Measurements from ENCODE around the gene MED12.

Gene MED12

DNA sequence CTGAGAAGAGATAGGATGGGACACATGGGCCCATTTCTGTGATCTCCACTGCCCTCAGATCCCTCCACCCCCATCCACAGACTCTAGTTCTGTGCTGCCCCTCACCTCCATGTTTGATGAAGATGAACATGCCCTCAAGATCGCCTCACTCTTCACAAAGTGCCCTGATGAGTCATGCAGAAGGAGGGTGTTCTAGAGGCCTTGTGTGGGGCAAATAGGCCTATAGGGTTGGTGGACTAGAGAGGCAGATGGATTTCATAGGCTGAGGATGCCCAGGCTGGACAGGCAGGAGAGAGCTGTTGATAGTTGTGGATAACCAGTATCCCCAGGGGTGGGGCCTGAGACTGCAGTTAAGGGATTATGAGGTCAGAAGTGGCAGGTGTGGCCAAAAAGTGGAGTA, 12.0 kb upstream of the MED12 start, which contains the start of gene CXorf65:
Gene CXorf65, minus strand, starts transcription at position 314 of the 400 bp plus-strand sequence. Its CDS starts 184 bp downstream, at position 130.
- H3K4me1 ChIP-seq (ENCODE audit: control insufficient read depth in 2 of 2, insufficient read depth in 2 of 2, low read length in 2 of 2): peaks cover 3 to 5% of the 10 kb centered on the region in 2 donors
- H3K9ac ChIP-seq (ENCODE audit: low read depth in 1 of 2, low read length in 2 of 2): no peak within 1 kb of the TSS
- no peaks in the 10 kb centered on the region for H3K9me3 ChIP-seq (ENCODE audit: control insufficient read depth in 2 of 2, low read length in 2 of 2)
- no peak within 1 kb of the TSS for H3K4me3 ChIP-seq (ENCODE audit: low read length in 2 of 2)
- H3K27ac ChIP-seq (ENCODE audit: low read depth in 2 of 2, low read length in 2 of 2): no peak within 1 kb of the TSS
- peaks cover 0 to under 1% of the 10 kb centered on the region in 2 donors for H3K27me3 ChIP-seq (ENCODE audit: control insufficient read depth in 2 of 2, insufficient read depth in 2 of 2, low read length in 2 of 2)
- no peaks in the 10 kb centered on the region for H3K36me3 ChIP-seq (ENCODE audit: control insufficient read depth in 2 of 2, insufficient read depth in 2 of 2, low read length in 2 of 2)

DNA sequence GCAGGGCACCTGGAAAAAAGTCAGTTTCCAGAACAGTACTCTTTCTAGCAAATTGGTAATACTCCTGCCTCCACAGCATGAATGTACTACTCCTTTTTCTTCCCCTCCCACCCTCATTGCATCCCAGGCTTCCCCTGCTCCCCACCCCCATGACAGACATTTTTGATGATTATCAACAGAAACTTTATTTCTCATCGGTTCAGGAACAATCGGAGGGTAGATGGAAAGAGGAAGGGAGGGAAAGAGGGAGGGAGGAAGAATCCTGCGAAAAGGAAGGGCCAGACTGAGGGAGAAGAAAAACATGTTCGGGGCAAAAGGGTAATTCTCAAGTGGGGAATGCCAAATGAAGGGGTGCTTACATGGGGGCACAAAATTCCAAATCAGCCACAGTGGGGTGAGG, 11.2 kb upstream of the MED12 start:
- H3K9ac ChIP-seq (ENCODE audit: low read depth in 1 of 2, low read length in 2 of 2): no peak overlapping the region
- H3K27ac ChIP-seq (ENCODE audit: low read depth in 2 of 2, low read length in 2 of 2): no peak overlapping the region
- no peaks in the 10 kb centered on the region for H3K36me3 ChIP-seq (ENCODE audit: control insufficient read depth in 2 of 2, insufficient read depth in 2 of 2, low read length in 2 of 2)
- no peak overlapping the region for H3K4me3 ChIP-seq (ENCODE audit: low read length in 2 of 2)
- H3K27me3 ChIP-seq (ENCODE audit: control insufficient read depth in 2 of 2, insufficient read depth in 2 of 2, low read length in 2 of 2): no peaks in the 10 kb centered on the region
- no peaks in the 10 kb centered on the region for H3K9me3 ChIP-seq (ENCODE audit: control insufficient read depth in 2 of 2, low read length in 2 of 2)
- H3K4me1 ChIP-seq (ENCODE audit: control insufficient read depth in 2 of 2, insufficient read depth in 2 of 2, low read length in 2 of 2): peaks cover 3 to 5% of the 10 kb centered on the region in 2 donors

DNA sequence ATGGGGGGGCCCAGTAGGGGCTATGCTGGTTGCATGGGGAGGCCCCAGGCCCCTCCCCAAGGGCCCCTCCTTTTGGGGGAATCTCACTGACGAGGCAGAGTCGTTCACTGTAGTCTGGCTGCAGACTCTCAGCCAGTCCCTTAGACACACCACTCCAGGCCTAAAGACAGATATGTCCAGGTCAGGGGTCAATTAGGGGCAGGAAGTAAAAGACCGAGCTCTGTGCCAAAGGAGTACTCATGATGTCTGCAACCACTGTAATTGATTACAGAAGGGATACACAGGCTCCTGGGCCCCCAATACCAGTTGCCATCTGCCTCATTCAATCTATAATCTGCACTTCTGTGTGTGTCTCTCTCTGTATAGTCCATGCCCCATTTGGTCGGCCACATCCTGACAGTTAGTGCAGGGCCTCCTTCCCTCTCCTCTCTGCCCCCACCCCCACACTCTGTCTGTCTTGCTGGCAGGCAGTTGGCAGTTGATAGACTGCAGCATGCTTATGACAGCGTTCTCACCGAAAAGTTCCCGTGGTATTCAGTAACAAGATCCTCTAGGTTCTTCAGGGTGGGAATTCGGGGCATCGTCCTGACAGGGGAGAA, 10.5 kb upstream of the MED12 start:
- H3K4me3 ChIP-seq (ENCODE audit: low read length in 2 of 2): no peak overlapping the region
- H3K27me3 ChIP-seq (ENCODE audit: control insufficient read depth in 2 of 2, insufficient read depth in 2 of 2, low read length in 2 of 2): no peaks in the 10 kb centered on the region
- no peak overlapping the region for H3K9ac ChIP-seq (ENCODE audit: low read depth in 1 of 2, low read length in 2 of 2)
- H3K36me3 ChIP-seq (ENCODE audit: control insufficient read depth in 2 of 2, insufficient read depth in 2 of 2, low read length in 2 of 2): no peaks in the 10 kb centered on the region
- H3K4me1 ChIP-seq (ENCODE audit: control insufficient read depth in 2 of 2, insufficient read depth in 2 of 2, low read length in 2 of 2): peaks cover 3 to 5% of the 10 kb centered on the region in 2 donors
- no peaks in the 10 kb centered on the region for H3K9me3 ChIP-seq (ENCODE audit: control insufficient read depth in 2 of 2, low read length in 2 of 2)
- H3K27ac ChIP-seq (ENCODE audit: low read depth in 2 of 2, low read length in 2 of 2): no peak overlapping the region

DNA sequence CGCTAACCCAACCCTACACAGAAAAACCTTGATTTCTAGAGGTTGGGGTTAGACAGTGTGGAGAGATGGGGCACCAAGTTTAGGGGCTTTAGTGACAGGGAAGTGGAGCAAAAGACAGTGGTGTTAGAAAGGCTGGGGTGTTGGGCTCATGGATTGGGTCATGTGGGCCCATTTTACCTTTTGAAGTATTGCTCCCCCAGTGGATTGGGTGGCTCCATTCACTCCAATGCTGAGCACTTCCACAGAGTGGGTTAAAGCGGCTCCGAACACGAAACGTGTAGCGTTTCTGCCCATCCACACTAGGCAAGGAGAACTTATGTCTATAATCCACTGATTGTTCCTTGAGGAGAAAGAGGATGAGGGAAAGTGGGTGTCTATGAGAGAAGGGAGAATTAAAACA, 9.3 kb upstream of the MED12 start:
- Histone ChIP-seq H3K4me3 (ENCODE audit: low read length in 2 of 2) (no peak overlapping the region), H3K36me3 (ENCODE audit: control insufficient read depth in 2 of 2, insufficient read depth in 2 of 2, low read length in 2 of 2) (no peaks in the 10 kb centered on the region), H3K9ac (ENCODE audit: low read depth in 1 of 2, low read length in 2 of 2) (no peak overlapping the region), H3K4me1 (ENCODE audit: control insufficient read depth in 2 of 2, insufficient read depth in 2 of 2, low read length in 2 of 2) (peaks cover 3 to 4% of the 10 kb centered on the region in 2 donors), H3K27me3 (ENCODE audit: control insufficient read depth in 2 of 2, insufficient read depth in 2 of 2, low read length in 2 of 2) (no peaks in the 10 kb centered on the region), H3K27ac (ENCODE audit: low read depth in 2 of 2, low read length in 2 of 2) (no peak overlapping the region), H3K9me3 (ENCODE audit: control insufficient read depth in 2 of 2, low read length in 2 of 2) (no peaks in the 10 kb centered on the region)

- Histone ChIP-seq H3K9ac (ENCODE audit: low read depth in 1 of 2, low read length in 2 of 2) (peak within 1 kb of the TSS; percentile 52 to 56), H3K4me1 (ENCODE audit: control insufficient read depth in 2 of 2, insufficient read depth in 2 of 2, low read length in 2 of 2) (peaks cover 0 to 2% of the 10 kb centered on the region in 2 donors), H3K4me3 (ENCODE audit: low read length in 2 of 2) (peak within 1 kb of the TSS; percentile 56 to 63)
Observed at GRCh38 chrX:71111141-71111843, 7.1 kb upstream of the MED12 start, which contains the start of gene IL2RG. IL2RG (minus strand) TSS chrX:71111577; CDS start chrX:71111539, 38 bp downstream.

DNA sequence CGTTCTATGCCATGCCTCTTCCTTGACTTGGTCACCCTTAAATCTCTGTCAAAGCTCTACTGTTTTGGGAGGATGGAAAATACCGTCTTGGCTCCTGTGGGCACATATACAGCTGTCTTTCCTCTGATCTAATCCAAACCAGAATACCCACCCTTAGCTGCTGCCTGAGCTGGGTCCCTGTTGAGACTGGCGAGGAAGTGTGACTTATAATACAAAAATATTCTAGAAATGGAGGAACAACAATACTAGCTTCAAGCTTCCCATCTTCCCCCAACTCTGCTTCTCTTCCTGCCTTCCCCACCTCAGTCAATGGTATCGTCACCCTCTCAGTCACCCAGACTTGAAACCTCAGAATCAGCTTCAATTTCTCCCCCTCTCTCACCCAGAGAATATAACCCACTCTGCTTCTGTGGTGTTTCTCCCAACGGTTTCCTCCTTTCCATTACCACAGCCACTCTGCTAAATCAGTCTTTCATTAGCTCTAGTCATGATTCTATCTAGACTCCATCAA, 6.4 kb upstream of the MED12 start:
- H3K36me3 ChIP-seq (ENCODE audit: control insufficient read depth in 2 of 2, insufficient read depth in 2 of 2, low read length in 2 of 2): no peaks in the 10 kb centered on the region
- peak overlapping the region; percentile 56 to 63 for H3K4me3 ChIP-seq (ENCODE audit: low read length in 2 of 2)
- H3K4me1 ChIP-seq (ENCODE audit: control insufficient read depth in 2 of 2, insufficient read depth in 2 of 2, low read length in 2 of 2): peaks cover 0 to 2% of the 10 kb centered on the region in 2 donors
- H3K27ac ChIP-seq (ENCODE audit: low read depth in 2 of 2, low read length in 2 of 2): peak overlapping the region; percentile 78 to 79
- no peaks in the 10 kb centered on the region for H3K9me3 ChIP-seq (ENCODE audit: control insufficient read depth in 2 of 2, low read length in 2 of 2)
- H3K27me3 ChIP-seq (ENCODE audit: control insufficient read depth in 2 of 2, insufficient read depth in 2 of 2, low read length in 2 of 2): no peaks in the 10 kb centered on the region
- H3K9ac ChIP-seq (ENCODE audit: low read depth in 1 of 2, low read length in 2 of 2): peak overlapping the region; percentile 28 to 52

More at GRCh38 chrX:71111141-71111843, 7.1 kb upstream of the MED12 start, which contains the start of gene IL2RG:
- Histone ChIP-seq H3K36me3 (ENCODE audit: control insufficient read depth in 2 of 2, insufficient read depth in 2 of 2, low read length in 2 of 2) (no peaks in the 10 kb centered on the region), H3K9me3 (ENCODE audit: control insufficient read depth in 2 of 2, low read length in 2 of 2) (no peaks in the 10 kb centered on the region), H3K27me3 (ENCODE audit: control insufficient read depth in 2 of 2, insufficient read depth in 2 of 2, low read length in 2 of 2) (no peaks in the 10 kb centered on the region), H3K27ac (ENCODE audit: low read depth in 2 of 2, low read length in 2 of 2) (peak within 1 kb of the TSS; percentile 78 to 79)

DNA sequence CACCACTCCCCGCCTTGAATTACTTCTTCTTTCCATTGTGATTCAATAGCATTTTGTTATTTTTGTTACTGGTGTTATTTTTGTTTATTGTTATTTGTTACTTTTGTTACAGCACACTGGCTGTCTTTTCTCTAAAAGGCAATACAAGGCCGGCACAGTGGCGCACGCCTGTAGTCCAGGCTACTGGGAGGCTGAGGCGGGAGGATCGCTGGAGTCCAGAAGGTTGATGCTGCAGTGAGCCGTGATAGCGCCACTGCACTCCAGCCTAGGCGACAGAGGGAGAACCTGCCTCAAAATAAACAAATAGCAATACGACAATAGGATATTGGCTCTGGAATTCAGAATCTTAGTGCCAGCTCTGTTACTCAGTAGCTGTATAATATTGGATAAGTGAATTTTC, 1.0 kb upstream of the MED12 start:
- no peak overlapping the region for H3K27ac ChIP-seq (ENCODE audit: low read depth in 2 of 2, low read length in 2 of 2)

DNA sequence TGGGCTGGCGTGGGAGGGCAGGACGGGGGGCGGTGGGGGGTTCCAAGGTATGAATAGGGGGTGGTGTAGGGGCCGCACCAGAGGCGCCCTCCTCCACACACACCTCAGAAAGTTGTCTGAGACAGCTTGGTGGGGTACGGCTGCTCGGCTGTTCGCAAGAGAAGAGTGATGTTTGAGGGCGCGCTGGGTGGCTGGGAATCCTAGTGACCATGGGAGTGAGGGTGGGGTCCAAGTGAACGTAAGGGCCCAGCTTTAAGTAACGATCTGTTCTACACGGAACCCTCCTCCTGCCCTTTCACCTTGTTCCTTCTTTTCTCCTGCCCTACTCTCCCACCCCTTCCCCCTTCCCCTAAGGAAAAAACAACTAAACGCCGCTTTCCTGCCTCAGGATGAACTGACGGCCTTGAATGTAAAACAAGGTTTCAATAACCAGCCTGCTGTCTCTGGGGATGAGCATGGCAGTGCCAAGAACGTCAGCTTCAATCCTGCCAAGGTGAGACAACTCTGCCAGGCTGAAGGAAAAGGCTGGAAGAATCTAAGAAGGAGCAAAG, 664 bp downstream of the MED12 start:
- H3K27ac ChIP-seq (ENCODE audit: low read depth in 2 of 2, low read length in 2 of 2): peak overlapping the region; percentile 59 to 76

More for the DNA sequence above, 1.0 kb upstream of the MED12 start:
- Histone ChIP-seq H3K4me3 (ENCODE audit: low read length in 2 of 2) (no peak overlapping the region), H3K9ac (ENCODE audit: low read depth in 1 of 2, low read length in 2 of 2) (peak overlapping the region in 1 of 2 donors; percentile 10), H3K9me3 (ENCODE audit: control insufficient read depth in 2 of 2, low read length in 2 of 2) (no peaks in the 10 kb centered on the region), H3K27me3 (ENCODE audit: control insufficient read depth in 2 of 2, insufficient read depth in 2 of 2, low read length in 2 of 2) (no peaks in the 10 kb centered on the region), H3K4me1 (ENCODE audit: control insufficient read depth in 2 of 2, insufficient read depth in 2 of 2, low read length in 2 of 2) (peaks cover 0 to 5% of the 10 kb centered on the region in 2 donors), H3K36me3 (ENCODE audit: control insufficient read depth in 2 of 2, insufficient read depth in 2 of 2, low read length in 2 of 2) (peaks cover 13 to 15% of the 10 kb centered on the region in 2 donors)

GRCh38 chrX:71128166-71128833, 9.9 kb downstream of the MED12 start:
- Histone ChIP-seq H3K27me3 (ENCODE audit: control insufficient read depth in 2 of 2, insufficient read depth in 2 of 2, low read length in 2 of 2) (peaks cover 4 to 8% of the 10 kb centered on the region in 2 donors), H3K9me3 (ENCODE audit: control insufficient read depth in 2 of 2, low read length in 2 of 2) (no peaks in the 10 kb centered on the region), H3K9ac (ENCODE audit: low read depth in 1 of 2, low read length in 2 of 2) (no peak overlapping the region), H3K4me1 (ENCODE audit: control insufficient read depth in 2 of 2, insufficient read depth in 2 of 2, low read length in 2 of 2) (no peaks in the 10 kb centered on the region), H3K27ac (ENCODE audit: low read depth in 2 of 2, low read length in 2 of 2) (no peak overlapping the region), H3K36me3 (ENCODE audit: control insufficient read depth in 2 of 2, insufficient read depth in 2 of 2, low read length in 2 of 2) (peaks cover 46 to 68% of the 10 kb centered on the region in 2 donors), H3K4me3 (ENCODE audit: low read length in 2 of 2) (no peak overlapping the region)

More for the DNA sequence above, 664 bp downstream of the MED12 start:
- Histone ChIP-seq H3K4me1 (ENCODE audit: control insufficient read depth in 2 of 2, insufficient read depth in 2 of 2, low read length in 2 of 2) (peaks cover 0 to 5% of the 10 kb centered on the region in 2 donors), H3K36me3 (ENCODE audit: control insufficient read depth in 2 of 2, insufficient read depth in 2 of 2, low read length in 2 of 2) (peaks cover 26 to 32% of the 10 kb centered on the region in 2 donors), H3K4me3 (ENCODE audit: low read length in 2 of 2) (peak overlapping the region; percentile 66 to 82), H3K9me3 (ENCODE audit: control insufficient read depth in 2 of 2, low read length in 2 of 2) (no peaks in the 10 kb centered on the region), H3K27me3 (ENCODE audit: control insufficient read depth in 2 of 2, insufficient read depth in 2 of 2, low read length in 2 of 2) (no peaks in the 10 kb centered on the region), H3K9ac (ENCODE audit: low read depth in 1 of 2, low read length in 2 of 2) (peak overlapping the region; percentile 27 to 82)
